NCI-H748 (cell line): ENCODE data around the gene ORC1.
A peak's percentile ranks its signal among the peaks of the same experiment; 100 is the strongest.

ENCODE experiments used
- DNase-seq: peaks from one replicate; lab custom pipeline; 2025; ENCODE audit not compliant: unreplicated experiment; lab: John Stamatoyannopoulos, UW

The ORC1 gene

GRCh38 chr1:52346653-52347052, 57.6 kb downstream of the ORC1 start:
- no peak for DNase-seq

- DNase-seq = no peak
Measured at GRCh38 chr1:52345252-52345651, 59.0 kb downstream of the ORC1 start.

- no peak for DNase-seq
Measured at GRCh38 chr1:52343979-52344378, 60.2 kb downstream of the ORC1 start.

DNA sequence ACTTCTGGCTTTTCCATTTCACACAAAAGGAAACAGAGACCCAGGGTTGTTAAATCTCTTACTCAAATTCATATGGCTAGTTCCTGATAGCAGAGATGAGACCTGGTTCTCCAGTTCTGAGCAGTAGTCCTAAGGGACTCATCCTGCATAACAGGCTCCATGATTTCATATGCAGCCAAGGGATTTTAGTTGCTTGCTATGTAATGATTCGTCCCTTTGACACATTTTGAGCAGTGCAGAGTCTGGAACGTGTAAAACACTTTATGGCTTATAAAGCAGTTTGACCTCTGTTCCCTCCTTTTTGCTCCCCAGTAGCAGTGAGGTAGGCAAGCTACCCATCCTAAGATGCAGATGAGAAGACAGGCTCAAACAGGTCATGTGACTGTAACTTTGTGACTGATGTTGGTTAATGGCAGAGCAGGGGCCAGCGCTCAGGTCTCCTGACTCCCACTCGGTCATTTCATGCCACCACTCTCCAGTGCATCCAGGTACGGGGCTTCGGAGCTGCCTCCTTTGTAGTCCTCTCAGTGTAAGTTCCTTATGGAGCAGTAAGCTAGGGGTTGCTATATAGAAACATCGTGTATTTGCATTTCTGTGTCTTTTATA, 62.5 kb downstream of the ORC1 start:
- no peak for DNase-seq

DNA sequence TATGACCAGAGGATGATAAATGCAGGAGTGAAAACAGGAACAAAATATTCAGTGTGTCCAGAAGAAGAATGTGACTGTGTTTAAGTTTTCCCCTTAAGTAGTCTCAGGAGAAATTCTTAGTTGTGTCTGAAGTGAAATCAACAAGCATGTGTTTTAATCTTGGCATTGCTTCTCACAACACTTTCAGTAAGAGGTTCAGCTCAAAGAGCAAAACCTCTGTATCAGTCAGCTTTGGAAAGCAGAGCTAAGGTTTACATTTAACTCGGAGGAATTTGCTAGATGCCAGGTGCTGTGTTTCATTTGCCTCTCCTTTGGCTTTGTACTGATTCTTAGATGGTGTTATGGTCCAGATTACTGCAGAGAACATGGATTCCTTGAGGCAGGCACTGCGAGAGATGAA, 66.8 kb downstream of the ORC1 start:
- no peak for DNase-seq

DNA sequence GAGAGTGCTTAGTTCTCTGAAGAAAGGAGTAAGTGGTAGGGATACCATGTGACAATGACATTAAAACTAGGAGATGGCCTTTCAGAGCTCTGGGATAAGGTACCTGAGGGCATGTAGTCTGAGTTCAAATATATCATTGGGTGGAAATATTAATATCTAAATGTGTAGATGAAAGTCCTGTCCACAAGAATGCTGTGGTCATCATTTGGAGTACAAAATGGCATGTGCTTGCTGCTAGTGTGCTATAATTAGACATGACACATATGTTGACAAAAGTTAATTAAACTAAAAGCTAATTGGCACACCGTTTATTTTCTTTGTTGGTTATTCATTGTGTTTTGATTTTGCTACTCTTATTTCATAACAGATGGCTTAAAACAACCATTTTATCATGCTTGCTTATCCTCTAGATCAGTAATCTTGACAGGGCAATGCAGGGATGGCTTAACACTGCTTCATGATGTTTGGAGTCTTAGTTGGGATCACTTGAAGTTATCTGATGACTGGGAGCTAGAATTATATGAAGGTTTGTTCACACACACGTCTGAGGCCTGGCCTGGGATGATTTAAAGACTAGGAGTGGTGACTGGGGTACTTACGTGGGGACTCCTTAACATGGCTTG, 69.2 kb downstream of the ORC1 start:
- no peak for DNase-seq

DNA sequence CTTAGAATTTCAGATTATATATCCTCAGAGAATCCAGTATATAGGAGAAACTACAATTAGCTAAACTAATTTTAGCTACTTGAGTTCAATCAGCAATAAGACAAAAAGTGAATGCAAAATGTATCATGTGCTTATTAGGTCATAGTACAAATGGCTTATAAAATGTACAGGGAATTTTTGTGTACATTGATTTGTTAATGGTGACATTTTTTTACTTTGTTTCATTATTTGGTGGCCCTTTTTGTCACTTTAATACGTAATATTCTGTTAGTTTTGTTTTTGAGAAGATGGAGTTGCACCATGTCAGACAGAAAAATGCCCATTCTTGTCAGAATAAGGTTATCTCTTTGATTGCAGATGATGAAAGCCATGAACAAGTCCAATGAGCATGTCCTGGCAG, 71.8 kb downstream of the ORC1 start:
- no peak for DNase-seq

DNA sequence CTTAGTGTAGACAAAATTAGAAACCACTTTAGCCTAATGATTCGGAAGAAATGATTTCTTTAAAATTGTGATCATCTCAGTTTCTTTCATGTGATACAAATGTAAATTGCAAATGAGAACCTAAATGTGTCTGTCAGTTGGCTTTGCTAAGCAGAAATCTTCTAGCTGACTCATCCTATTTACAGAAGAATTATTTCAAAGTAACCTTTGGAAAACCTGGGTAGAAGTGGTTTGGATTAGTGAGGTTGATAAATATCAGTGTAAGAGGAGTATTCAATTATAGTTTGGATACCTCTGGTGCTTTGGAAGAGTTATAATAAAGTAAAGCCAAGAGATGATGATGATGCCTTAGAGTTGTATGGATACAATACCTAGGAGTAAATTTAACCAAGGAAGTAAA, 75.6 kb downstream of the ORC1 start:
- DNase-seq = no peak

DNA sequence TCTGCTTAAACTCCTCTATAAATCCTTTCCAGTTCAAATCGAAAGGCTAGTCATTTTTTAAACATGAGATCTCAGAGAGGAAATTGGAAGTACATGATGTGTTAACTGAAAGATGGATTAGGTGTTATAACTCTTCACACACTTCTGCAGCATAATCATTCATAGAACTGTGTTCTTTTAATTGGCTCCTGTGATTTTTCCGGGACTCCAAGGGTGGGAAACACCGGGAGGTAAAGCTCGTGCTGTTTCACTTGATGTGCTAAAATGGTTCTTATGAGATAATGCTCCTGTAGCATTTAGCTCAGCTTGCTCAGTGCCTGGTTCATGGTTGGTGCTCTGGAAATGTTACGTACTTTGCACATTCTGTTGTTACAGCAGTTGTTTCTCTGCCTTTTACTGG, 78.4 kb downstream of the ORC1 start:
- DNase-seq = no peak

GRCh38 chr1:52323731-52324130, 80.5 kb downstream of the ORC1 start:
- DNase-seq = peak; percentile 27
